HG02840 (cell line): Measurements from ENCODE around the gene MOG.
"Not testable (repeated sequence)": the region's sequence is repeated elsewhere in the genome, so short reads cannot be mapped to it uniquely, and the experiment has no call there.

ENCODE experiments used
- ATAC-seq: cut with Tn5 transposase; IDR thresholded peaks from one replicate; pipeline ENCODE4 v1.9.1; 2021; ENCODE audit warnings: mild to moderate bottlenecking, moderate library complexity, moderate number of reproducible peaks; ENCODE audit not compliant: unreplicated experiment, low FRiP score

MOG gene

DNA sequence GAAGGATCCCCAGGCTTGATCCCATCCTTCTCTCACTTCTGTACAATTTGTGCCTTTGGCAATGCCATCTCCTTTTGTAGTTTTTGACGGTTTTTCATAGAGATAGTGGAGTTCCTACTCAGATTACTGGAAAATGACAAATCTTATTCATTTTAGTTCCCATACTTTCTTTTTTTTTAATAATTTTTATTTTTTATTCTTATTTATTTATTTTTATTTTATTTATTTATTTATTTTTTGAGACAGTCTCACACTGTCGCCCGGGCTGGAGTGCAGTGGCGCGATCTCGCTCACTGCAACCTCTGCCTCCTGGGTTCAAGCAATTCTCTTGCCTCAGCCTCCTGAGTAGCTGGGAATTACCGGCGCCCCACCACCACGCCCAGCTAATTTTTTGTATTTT lies 19.6 kb upstream of the MOG start:
- ATAC-seq, result no peak

DNA sequence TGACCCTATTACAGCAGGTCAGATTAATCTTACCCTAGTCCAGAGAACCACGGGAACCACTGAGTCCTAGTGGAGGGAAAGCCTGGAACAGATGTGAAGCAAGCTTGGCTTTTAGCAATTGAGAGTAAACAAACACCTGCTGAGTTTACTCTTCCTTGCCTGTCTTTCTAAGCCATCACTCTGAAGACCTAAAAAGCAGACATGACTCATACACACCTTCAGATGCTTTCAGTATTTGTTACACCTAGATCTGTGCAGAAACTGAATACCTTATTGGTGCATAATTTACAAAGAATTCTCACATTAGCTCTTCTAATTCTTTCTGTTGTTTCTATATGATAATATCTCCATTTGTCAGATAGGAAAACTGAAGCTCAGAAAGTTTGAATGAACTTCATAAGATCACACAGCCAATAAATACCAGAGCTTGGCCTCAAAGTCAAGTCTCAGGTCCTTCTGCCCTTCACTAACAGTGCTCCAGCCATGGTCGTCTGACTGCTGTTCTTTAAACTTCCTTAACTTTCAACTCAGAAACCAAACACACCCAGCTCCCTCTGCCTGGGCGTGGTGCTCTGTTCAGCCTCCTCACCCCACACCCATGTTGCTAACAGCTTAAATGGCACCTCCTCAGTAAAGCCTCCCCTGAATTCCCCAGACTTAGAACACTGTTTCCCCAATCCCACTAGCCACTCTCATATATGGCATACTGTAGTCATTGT lies 15.3 kb upstream of the MOG start:
- no peak for ATAC-seq

DNA sequence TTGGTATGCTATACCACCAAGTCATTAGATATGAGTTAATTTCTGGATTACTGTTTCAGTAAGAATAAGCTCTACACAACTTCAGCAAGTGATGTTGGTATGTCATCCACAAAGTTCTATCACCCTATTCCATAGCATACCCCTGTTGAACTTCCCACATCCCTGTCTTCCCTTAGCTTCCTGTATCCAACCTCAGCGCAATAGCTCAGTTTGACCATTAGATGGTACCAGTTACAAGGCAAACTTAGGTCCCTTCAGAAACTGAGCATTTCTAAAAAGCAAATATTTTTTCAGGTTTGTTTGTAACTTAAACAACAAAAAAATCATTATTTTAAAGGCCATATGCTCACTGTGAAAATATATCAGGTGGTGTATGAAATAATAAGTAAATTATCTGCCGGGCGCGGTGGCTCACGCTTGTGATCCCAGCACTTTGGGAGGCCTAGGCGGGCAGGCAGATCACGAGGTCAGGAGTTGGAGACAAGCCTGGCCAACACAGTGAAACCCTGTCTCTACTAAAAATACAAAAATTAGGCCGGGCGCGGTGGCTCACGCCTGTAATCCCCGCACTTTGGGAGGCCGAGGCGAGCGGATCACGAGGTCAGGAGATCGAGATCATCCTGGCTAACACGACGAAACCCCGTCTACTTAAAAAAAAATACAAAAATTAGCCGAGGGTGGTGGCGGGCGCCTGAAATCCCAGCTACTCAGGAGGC lies 8.8 kb upstream of the MOG start:
- ATAC-seq, result no peak

DNA sequence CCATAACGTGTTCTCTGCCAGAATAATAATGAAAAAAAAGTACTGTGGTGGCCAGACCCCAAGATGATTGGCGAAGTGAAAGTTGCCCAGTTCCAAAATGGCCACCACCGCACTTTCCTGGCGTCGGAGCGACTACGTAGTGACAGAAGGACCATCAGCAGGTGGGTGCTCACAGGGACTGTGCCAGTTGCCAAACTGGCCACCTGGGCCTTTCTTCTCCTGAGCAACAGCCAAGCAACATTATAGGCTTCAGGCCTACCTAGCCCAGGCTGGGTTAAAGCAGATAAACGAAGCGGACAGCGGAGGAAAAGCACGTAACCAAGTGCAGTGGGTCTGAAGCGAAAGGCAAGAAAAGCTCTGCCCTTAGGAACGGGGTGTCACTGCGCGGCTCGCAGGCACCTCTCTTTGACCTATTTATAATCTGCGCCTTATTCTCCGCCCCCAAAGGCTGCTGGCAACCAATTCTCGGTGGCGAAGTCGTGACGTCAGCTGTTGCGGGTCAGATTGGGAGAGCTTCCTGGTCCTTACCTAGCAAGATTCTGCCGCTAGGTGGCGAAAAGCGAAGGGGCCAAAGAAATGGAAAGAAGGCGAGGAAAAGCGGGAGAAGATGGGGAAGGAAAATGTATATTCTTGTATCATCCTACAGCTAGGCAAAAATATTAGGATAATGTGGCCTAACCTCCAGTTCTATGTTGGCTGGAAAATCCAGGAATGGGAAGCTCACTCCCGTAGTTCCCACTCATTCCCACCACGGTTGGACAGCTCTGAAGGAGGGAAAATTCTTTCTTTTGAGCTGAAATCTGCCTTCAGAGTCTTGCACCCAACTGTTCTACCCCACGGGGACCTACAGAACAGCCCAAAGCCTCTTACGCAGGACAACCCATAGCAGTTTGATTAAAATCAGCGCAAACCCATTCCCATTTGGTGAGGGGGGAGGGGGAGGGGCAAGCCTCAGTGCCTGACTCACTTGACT lies 6.9 kb upstream of the MOG start:
- peak; percentile 93 for ATAC-seq

DNA sequence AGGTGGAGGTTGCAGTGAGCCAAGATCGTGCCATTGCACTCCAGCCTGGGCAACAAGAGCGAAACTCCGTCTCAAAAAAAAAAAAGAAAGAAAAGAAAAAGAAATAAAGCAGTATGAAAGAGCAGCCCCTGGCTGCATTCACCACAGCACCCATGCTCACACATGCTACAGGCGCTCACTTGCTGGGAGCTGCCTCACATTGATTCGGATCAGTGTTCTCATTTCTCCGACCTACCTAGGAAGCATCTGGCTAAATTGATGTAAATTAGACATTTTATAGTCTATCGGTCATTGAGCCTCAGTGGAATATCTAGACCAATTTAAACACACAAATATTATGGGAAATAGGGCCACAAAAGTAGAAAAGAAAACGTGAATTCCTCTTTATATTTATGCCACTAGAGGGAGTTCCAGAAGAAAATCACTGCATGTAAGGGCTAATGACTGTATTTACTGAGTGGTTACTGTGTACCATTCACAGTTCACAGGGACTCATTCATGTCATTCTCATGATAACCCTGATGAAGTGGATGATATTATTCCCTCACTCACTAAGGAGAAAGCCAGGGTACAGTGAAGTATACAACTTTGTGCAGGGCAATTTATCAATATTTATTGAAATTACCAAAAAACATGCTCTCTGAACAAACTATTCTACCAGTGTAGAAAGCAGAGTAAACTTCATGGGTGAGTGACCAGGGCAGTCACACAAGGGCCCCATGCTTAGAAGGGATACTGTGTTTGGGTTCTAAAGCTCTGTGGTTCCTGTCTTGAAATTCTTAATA lies 5.3 kb upstream of the MOG start:
- ATAC-seq, result no peak

DNA sequence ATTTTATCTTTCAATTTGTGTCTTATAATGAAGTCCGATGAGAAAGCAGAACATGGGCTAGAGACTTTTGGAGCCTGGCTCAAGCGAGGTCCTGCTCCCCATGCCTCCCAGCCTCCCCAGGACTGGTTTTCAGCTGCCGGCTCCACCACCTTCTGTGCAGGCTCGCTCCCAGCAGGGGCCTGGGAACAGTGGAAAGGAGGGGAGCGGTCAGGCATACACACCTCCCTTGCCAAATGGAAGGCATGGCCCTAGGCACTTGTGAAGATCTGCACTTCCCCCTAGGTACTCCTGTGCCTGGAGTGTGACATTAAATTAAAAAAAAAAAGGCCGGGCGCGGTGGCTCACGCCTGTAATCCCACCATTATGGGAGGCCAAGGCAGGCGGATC lies 4.7 kb upstream of the MOG start:
- no peak for ATAC-seq

DNA sequence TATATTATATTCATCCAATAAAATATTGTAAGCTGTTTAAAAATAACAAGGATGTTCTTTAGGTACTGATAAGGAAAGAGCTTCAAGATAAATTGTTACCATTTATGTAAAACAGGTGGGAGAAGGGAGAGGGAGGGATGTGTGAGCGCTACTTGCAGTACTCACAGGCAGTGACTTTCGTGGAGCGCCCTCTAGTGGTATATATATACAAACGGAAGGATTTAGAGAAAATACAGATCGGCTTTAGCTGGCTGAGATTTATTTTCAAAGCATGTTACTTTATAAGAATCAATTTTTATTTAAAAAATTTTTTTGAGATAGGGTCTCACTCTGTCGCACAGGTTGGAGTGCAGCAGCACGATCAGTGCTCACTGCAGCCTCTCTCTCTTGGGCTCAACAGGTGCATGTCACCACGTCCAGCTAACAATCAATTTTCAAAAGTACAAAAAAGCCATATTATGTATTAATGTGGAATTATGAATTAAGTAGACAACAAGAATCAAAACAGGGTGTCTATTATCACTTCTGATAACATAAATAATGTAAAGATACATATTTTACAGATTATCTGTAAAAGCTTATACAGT lies 3.3 kb upstream of the MOG start:
- ATAC-seq, result no peak

DNA sequence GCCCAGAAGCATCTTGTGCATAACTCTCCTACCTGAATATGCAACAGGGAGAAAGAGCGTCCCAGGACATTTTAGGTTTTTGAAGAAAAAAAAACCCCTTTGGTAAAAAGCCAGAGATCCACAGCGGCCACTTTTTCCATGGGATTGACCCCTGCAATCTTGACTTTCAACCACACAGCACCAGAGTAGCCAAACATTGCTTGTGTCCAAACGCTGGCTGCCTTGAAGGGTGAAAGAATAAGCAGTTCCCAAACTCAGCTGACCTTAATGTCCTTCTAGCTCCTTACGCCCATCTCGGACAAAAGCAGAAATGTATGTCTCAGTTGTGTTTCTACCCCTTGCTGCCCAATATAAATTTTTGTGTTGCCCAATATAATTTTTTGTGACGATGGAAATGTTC lies 1.2 kb upstream of the MOG start:
- no peak for ATAC-seq

DNA sequence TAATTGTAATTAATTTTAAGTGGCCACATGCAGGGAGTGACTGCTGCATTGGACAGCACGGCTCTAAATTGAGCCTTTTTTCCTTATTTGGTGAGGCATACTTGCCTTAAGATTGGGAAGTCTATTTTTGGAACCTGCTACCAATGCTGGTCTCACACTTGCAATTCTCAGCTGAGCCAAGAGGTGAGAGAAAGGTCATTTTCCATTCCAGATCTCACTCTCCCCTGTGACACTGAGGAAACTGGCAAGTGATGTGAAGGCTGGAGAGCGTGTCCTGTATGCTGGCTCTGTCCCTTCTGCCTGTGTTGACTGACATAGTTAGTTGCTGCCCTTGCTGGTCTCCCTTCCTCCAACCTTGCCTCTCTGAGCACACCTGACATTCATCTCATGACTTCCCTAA lies 735 bp upstream of the MOG start:
- ATAC-seq, result no peak

DNA sequence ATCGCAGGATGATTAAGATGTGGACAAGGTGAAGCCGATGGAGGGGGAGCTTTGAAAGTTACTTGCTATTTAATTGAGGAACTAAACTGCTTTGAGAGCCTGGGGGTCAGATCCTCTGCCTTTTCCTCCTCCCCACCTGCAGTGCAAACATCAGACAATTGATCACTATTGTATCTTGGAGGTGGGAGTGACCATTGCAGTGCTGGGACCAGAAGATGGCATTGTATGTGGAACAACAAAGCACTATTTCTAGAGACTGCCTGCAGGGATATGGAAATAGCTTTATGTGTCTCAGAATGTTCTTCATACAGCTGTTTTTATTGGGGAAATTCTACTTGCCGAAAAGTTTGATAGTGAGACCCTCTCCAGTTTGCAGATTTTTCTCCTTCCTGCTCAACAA lies 4.2 kb downstream of the MOG start:
- no peak for ATAC-seq

DNA sequence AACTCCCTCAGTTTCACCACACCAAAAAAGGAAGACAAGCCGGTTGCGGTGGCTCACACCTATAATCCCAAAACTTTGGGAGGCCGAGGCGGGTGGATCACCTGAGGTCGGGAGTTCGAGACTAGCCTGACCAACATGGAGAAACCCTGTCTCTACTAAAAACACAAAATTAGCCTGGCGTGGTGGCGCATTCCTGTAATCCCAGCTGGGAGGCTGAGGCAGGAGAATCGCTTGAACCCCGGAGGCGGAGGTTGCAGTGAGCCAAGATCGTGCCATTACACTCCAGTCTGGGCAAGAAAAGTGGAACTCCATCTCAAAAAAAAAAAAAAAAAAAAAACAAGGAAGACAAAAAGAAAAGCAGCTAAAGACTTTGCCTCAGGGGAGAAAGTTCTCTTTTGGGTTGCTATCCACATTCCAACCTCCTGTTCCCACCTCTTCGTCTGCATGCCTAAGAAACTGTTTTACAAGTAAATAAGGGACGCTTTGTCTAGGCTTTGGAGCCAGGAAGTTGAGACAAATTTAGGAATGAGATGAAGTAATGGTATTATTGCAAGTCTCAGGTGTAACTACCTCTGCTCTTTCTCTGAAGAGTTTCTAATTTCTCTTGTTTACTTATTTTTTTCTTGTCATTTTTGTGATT lies 4.7 kb downstream of the MOG start:
- not testable (repeated sequence) for ATAC-seq

DNA sequence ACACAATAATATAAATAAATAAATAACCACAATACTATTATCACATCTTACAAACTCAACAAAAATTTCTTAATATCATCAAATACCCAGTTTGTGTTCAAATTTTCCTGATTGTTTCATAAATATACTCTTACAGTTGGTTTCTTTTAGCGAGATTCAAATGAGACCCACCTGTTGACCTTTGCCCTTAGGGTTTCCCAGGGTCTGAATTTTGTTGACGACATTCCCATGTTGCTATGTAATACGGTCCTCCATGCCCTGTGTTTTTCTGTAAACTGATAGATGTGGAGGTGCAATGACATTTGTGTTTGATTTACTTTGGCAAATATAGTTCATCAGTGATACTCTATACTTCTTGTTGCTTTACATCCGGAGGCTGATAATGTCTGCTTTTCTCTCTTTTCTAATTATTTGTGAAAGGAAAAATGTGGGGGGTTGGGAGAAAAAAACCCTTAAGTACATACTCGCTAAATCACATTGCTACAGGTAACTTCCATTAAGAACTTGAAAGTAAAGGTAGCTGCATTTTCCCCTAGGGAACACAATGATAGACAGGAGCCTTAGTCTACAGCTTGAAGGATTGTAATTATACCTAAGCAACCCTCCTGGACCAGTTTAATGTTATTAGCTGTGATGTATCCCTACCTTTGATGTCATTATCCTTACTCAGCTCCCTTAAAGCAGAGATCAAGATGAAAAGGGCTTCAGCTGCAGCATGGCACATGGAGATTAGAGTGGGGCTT lies 6.6 kb downstream of the MOG start:
- ATAC-seq, result no peak

DNA sequence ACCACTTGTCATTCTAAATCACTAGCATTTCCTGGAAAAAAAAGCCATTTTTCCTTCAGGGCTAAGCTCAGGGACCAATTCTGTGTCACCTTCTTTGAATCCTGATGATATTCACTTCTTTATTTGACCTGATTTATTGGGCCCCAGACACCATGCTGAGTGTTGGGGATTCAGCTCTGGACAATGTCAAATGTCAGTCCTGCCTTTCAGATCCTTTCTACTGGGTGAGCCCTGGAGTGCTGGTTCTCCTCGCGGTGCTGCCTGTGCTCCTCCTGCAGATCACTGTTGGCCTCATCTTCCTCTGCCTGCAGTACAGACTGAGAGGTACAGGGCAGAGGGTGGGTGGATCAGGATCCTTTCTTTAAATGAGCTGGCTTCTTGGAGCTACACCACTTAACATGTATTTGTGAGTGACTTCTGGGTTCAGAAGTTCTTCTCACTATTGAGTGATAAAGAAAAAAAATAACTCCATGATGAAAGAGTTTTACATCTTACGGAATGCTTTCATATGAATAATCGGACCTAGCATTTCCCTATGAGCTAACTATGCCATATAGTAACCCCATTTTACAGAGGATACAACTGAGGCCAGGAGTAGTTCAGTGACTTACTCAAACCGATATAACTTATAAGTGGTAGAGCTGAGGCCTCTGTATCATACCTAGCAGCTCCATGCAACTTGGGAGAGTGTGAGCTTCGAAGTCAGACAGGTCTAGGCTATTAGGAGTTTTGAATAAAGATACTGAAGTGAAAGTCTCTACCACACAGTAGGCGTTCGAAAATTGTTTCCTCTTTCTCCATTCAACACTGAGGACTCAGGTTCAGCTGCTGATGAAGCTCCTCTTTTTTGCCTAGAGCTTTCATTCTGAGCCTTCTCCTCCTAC lies 9.3 kb downstream of the MOG start:
- ATAC-seq, result no peak

DNA sequence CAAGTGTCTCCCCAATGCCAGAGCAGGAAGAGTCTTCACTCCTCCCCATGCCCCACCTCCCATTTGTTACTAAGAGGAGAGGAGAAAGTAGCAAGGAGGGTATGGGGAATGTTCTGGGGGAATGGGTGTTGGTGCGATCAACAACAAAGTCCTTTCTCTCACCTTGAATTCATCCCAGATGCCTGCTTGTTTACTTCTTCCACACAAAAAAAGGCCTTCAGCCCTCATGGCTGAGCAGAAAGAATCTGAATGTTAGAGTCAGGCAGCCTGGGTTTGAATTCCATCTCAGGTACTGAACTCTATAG lies 9.9 kb downstream of the MOG start:
- no peak for ATAC-seq

DNA sequence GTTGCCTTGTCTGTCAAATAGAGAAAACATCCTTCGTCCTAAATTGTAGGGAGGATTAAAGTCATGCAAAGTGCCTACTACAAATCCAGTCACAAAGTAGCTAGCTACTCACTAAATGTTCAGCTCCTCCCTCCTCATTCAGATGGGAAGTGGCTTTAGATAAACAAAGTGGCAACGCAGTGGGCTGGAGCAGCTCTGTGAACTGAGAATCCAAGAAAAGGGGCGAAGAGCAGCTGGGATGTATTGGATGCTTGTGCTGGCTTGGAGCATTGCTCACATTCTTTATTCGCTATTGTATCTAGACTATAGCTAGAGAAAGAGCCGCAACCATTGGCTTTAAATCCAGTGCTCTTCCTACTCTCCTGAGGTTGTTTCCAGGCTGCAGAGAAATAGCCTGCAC lies 10.3 kb downstream of the MOG start:
- ATAC-seq, result no peak

DNA sequence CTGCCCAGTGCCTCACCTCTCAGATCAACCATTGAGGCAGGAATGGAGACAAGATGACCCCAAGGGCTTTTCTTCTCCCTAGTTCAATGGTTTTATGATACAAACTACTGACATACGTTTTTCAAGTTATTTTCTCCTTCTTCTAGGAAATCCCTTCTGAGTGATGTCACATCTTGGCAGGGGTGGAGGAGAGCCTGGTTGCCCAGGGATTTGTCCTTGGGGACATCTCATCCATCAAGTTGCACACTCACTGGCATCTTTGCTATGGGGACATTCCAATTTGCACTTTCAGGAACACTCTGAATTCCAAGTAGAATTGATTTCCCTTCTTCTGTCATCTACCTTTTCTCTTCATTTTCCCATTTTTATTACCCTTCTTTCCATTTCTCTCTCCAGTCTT lies 14.1 kb downstream of the MOG start:
- ATAC-seq, result no peak

DNA sequence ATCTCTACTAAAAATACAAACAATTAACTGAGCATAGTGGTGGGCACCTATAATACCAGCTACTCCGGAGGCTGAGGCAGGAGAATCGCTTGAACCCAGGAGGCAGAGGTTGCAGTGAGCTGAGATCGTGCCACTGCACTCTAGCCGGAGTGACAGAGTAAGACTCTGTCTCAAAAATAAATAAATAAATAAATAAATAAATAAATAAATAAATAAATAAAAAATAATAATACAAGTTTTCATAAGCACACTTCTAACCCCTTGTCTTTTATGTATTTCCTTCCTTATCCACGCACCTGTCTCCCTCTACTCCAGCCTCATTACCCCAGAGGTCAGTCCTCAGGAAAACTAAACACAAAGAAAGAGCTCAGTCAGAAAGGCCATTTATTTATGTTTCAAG lies 15.2 kb downstream of the MOG start:
- not testable (repeated sequence) for ATAC-seq

DNA sequence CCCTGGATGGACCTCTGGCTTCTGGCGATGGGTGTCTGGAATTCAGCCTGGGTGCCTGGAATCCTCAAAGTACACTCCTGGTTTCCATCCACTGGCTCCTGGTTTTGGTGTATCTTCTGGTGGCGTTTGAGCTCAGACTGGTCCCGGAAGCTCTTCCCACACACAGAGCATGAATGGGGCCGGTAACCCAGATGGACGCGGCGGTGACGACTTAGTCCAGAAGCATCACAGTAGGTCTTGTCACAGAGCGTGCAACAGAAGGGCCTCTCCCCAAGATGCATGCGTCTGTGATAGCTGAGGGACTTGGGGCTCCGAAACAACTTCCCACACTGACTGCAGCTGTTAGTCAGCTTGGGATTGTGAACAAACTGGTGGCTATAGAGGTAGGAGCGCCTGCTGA lies 16.3 kb downstream of the MOG start:
- ATAC-seq, result no peak
